GM18507 (cell line): ENCODE data around the gene STAU1.
A peak's percentile ranks its signal among the peaks of the same experiment; 100 is the strongest.
"Not testable (repeated sequence)": the region's sequence is repeated elsewhere in the genome, so short reads cannot be mapped to it uniquely, and the experiment has no call there.

Source experiments
- DNase-seq: peaks from one replicate; pipeline ENCODE4 v3.0.0; 2011; ENCODE audit warnings: low read depth; ENCODE audit not compliant: insufficient read length; ENCODE audit errors: extremely low spot score
- FAIRE-seq: peaks from 2 replicates; lab custom pipeline; 2011; peaks lifted over from hg19 to GRCh38; lab: Jason Lieb, UNC

The STAU1 gene

DNA sequence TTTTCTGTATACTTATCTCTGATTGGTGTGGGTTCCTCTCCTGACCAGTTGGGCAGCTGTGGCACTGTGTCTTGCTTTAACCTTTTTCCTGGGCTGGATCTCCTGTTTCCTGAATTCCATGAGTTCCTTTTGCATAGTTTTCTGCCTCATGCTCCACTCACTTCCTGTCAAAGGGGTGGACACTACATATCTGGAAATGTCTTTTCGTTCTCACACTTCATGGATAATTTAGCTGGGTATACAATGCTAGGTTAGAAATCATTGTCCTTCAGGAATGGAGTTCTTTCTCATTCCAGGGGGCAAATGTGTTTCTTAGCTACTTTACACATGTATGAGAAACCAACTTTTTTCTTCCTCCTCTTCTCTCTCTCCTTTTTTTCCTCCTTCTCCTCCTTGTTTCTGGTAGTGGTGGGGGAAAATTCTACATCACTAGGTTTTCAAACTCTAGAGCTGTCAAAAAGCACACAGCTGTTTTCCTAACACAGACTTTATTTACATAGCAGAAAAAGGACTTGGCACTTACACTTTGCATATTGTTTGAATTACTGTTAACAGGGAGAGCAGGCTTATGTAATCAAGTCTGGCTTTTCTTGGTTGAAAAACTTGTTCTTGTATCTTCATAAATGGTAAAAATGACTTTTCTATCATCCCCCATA is 22.1 kb upstream of the STAU1 start:
- FAIRE-seq = no peak

DNA sequence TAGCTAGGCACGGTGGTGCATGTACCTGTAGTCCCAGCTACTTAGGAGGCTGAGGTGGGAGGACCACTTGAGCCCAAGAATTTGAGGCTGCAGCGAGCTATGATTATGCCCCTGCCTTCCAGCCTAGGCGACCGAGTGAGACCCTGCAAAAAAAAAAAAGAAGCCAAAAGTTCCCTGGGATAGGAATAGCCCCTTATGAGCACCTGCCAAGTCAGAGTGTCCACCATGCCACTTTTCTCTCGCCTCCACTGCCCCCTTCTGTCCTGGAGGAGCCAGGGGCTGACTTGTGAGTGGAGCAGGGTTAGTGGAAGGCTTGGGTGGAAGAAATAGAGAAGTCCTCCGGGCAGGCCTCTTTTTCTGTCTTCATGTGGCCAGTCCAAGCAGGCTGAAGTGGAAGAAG is 18.9 kb upstream of the STAU1 start:
- DNase-seq (no peak), FAIRE-seq (no peak)

More for the DNA sequence above, 22.1 kb upstream of the STAU1 start:
- DNase-seq = no peak

- FAIRE-seq = no peak
- no peak for DNase-seq
Observed at GRCh38 chr20:49203746-49204145, 15.6 kb upstream of the STAU1 start.

GRCh38 chr20:49203011-49203410 is 14.9 kb upstream of the STAU1 start:
- no peak for FAIRE-seq
- no peak for DNase-seq

DNA sequence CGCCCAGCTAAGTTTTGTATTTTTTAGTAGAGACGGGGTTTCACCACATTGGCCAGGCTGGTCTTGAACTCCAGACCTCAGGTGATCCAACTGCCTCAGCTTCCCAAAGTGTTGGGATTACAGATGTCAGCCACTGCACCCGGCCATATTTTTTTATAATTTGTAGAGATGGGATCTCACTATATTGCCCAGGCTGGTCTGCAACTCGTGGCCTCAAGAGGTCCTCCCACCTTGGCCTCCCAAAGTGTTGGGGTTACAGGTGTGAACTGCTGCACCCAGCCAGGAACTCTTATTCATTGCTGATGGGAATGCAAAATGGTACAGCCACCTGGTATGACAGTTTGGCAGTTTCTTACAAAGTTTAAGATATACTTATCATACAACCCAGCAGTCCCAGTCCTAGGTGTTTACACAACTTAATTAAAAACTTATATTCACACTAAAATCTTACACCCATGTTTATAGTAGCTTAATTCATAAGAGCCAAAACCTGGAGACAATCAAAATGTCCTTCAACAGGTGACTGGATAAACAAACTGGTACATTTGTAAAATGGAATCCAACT is 11.7 kb upstream of the STAU1 start:
- no peak for DNase-seq
- no peak for FAIRE-seq

GRCh38 chr20:49192944-49193518 is 4.9 kb upstream of the STAU1 start:
- FAIRE-seq, DNase-seq: not testable (repeated sequence)

GRCh38 chr20:49187330-49187850 is 744 bp downstream of the STAU1 start:
- FAIRE-seq (no peak), DNase-seq (no peak)

GRCh38 chr20:49186535-49187329 is 1.4 kb downstream of the STAU1 start:
- FAIRE-seq (peak; percentile 86), DNase-seq (no peak)

DNA sequence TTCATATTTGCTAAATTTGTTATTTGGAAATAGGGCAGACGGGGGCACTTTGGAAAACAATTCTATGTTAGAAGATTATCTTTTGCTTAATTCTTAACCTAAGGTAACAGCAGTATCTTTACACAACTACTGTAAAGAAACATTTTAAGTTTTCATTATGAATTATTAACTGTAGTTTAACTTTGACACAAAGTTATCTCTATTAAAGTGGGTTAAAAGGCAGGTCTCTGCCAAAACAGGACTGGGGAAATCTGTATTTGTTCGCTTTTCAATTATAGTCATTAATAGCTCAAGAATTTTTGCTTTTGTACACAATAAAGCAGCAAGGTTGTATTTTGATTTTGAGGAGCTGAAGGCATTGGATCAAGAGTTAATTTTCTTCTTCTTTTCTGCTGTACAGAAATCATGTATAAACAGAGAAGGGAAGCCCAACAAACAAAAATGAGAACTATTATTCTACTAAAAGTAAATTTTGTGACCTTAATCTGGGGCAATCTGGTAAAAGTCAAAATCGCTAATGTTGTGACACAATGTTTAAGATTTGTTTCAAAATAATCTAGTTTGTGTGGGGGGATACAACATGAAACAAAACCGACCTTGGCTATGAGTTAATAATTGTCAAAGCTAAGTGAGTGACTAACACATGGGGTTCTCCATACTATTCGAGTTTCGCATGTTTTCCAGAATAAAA is 2.9 kb downstream of the STAU1 start:
- FAIRE-seq = no peak
- DNase-seq = no peak

- FAIRE-seq (no peak), DNase-seq (no peak)
Observed at GRCh38 chr20:49184691-49185070, 3.5 kb downstream of the STAU1 start.

GRCh38 chr20:49184084-49184501 is 4.0 kb downstream of the STAU1 start:
- DNase-seq, FAIRE-seq: not testable (repeated sequence)

DNA sequence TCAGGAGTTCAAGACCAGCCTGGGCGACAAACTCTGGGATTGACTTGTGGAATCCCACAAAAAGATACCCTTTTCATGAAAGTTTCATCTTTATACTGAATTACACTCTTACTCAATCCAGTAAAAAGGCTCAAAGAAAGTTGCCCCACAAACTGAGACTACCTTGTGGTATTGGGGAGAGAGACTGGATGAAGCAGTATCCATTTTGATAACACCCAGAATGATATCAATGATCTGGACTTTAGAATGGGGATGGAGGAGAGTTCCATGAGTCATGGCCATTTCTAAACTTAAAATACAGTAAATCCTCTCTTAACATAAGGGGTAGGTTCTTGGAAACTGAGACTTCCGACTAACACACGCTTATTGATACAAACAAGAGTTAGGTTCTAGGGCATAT is 4.7 kb downstream of the STAU1 start:
- no peak for FAIRE-seq

DNA sequence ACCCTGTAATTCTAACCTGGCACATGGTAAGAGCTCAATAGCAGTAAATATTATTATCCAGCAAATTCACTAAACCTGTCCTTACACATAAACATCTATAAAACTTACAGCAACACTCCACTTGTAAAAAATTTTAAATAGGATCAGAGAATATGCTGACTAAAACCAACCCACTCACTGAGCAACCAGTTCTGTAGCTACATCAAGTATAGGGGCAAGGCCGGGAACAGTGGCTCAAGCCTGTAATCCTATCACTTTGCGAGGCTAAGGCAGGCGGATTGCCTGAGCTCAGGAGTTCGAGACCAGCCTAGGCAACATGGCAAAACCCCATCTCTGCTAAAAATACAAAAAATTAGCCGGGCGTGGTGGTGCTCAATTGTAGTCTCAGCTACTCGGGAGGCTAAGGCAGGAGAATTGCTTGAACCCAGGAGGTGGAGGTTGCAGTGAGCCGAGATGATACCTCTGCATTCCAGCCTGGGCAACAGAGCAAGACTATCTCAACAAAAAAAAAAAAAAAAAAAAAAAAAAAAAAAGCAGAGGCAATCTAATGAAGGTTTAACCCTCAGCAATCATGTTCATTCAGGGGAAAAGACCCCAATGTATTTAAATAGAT is 6.8 kb downstream of the STAU1 start:
- no peak for FAIRE-seq
- no peak for DNase-seq

More for the DNA sequence above, 4.7 kb downstream of the STAU1 start:
- DNase-seq = no peak

DNA sequence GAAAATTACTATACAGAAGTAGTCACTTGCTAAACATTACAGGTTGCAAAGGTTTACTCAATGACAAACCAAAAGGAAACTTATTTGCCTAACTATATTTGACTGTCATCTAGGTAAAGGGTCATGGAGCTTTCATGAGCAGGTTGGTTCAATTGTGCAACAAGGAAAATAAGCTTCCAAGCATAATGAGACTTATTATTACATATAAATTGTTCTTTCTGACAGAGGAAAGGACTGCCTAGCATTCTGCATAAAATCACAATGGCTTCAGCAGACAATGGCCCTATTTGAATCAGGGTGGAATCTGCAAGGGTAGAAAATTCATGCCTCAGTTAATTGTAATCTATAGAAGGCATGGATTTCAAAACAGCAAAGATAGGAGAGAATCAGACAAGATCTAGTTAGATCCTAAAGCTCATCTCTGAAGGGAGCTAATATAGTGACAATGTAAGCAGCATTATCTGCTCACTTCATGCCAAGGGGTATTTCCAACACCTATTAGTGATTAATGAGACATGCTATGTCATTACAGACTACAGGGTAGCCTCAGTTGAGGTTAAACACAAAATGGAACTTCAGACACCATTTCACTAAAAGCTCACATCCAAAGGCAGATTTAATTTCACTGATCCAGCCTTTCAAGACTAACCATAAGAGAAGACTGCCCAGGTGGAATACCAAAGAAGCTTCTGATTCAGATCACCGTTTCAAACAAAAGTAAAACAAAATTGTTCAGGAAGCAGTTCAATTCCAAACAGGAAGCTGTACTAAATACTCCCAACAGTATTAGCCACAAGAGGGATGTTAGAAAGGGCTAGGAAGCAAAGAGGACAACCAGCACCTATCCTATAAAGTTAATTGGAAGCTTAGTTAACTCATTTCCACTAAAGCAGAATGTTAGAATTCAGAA is 8.5 kb downstream of the STAU1 start:
- DNase-seq (no peak), FAIRE-seq (peak; percentile 57)

GRCh38 chr20:49174183-49174582 is 14.0 kb downstream of the STAU1 start:
- no peak for FAIRE-seq
- no peak for DNase-seq

DNA sequence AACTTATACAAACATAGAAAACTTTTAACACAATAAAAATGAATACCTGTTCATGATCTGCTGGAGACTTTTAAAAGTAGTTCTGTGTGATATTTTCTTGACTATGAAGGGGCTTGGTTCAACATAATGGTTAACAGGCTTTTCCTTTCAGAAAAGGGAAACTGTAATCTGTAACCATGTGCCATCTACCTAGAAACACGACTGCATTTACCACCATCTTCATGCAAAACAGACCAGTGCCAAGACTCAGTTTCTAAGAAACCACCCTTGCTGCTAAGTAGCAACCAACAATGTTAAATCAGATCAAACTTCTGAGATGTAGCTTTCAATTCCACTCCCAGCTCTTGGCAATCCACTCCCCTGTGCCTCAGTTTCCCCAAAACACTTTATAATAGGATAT is 15.7 kb downstream of the STAU1 start:
- DNase-seq (no peak), FAIRE-seq (no peak)

DNA sequence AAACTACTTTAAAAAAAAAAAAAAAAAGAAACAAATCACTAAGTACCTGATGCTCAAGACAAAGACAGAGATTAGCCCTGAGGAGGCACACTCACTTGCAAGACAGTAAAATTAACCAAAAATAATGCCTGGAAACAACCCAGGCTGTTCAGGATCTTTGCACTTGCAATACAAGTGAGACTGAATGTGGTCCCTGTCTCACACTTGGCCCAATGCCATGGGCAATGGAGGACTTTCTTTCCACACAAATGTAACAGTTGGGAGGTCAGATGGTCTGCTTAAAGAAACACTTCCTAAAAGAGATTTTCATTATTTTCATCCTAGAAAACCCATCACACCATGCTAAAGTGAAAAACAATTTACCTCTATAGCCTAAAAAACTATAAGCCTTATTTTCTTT is 16.2 kb downstream of the STAU1 start:
- FAIRE-seq (no peak), DNase-seq (no peak)

GRCh38 chr20:49170714-49171113 is 17.4 kb downstream of the STAU1 start:
- no peak for DNase-seq
- no peak for FAIRE-seq
